HCEC 1CT (cell line): Measurements from ENCODE around the gene DYNC2I2.
"Not testable (repeated sequence)": the region's sequence is repeated elsewhere in the genome, so short reads cannot be mapped to it uniquely, and the experiment has no call there.

ENCODE experiments used
- DNase-seq: peaks from one replicate; pipeline ENCODE4 v3.0.0-alpha.2; 2017

The DYNC2I2 gene

DNA sequence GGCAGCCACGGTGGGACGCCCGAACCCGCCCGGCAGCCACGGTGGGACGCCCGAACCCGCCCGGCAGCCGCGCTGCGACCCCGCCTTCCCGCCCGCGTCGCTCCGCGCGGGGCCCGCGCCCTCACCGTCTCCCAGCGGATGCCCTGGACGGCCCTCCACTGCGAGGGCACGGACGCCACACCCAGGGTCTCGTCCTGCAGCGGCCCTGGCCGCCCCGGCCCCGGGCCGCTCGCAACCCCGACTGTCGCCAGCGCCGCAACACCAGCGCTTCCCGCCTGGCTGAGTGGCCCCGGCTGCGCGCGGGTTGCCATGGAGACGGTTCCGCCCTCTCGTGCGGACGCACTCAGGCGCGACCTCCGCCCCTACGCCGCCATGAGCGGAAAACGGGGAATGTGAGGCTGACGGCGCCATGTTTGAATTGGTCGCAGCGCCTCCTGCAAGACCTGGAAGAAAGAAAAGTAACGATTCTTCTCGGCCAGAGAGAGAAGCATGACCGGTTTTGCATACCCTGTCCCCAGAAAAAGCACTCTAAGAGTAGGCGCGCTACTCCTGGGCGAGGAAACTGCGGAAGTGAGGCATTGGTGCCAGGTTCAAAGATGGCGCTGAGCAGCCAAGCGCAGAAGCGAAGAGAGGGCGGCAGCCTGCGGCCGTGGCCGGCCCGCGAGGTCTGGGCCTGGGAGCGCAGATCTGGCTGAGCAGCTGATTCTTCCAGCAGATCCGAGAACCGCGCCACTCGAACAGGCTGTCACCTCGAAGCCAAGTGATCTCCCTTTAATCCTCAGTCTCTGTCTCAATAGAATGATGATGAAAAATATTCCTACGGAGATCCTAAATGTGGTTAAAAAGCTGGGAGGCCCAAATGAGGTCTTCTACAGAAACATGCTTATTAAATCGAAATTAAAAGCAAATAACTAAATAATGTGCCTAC is at the start of gene DYNC2I2:
DYNC2I2 (minus strand) TSS at position 432 of the 928 bp plus-strand sequence; CDS start at position 311, 121 bp downstream.
- peak; percentile 92 for DNase-seq

DNA sequence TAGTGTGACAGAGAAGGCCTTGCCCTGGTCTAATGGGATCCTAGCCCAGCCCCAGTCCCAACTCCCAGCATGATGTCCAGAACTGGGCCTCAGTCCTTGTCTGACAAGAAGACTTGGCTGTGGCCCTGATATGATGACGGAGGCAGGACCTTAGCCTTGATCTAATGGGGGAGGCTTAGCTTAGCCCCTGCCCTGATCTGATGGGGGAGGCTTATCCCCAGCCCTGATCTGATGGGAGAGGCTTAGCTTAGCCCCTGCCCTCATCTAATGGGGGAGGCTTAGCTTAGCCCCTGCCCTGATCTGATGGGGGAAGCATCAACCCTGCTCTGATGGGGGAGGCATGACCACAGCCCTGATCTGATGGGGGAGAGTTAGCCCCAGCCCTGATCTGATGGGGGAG is 49.4 kb upstream of the DYNC2I2 start:
- no peak for DNase-seq

DNA sequence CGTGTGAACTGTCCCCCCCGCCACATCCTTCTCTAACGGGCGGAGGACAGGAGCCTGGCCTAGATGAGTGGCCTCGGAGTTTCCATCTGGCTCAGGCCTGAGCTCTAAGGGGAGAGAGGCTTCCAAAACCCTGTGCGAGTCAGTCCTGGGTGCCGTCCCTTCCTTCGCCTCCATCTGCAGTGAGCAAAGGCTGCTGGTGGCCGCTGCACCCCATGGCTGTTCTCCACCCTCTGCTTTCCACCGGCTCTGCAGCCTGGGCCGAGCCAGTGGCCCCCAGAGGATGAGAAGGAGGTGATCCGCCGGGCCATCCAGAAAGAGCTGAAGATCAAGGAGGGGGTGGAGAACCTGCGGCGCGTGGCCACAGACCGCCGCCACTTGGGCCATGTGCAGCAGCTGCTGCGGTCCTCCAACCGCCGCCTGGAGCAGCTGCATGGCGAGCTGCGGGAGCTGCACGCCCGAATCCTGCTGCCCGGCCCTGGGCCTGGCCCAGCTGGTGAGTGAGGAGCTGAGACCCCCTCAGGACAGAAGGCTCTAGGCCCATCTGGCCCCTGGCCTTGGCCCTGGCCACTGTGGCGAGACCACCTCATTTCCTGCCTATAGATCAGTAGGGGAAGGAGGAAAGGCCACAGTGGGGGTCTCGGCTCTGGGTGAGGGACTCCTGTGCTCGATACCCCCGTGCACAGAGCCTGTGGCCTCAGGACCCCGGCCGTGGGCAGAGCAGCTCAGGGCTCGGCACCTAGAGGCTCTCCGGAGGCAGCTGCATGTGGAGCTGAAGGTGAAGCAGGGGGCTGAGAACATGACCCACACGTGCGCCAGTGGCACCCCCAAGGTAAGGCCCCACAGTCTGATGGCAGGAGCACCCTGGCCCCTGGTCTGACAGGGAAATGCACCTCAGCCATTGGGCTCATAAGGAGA is 48.7 kb upstream of the DYNC2I2 start:
- no peak for DNase-seq

DNA sequence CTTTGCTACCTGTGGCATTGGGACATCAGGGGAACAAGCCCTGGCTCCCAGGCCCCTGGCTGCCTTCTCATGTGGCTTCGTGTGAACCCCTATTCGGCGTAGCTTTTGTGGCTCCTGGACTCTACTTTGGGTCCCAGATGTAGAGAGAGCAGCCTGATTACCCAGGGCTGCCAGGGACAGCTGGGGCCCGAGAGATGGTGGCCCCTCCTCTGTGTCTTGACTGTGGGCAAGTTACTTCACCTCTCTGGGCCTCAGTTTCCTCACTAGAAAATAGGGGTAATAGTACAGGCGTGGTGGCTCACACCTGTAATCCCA is 47.7 kb upstream of the DYNC2I2 start:
- no peak for DNase-seq

DNA sequence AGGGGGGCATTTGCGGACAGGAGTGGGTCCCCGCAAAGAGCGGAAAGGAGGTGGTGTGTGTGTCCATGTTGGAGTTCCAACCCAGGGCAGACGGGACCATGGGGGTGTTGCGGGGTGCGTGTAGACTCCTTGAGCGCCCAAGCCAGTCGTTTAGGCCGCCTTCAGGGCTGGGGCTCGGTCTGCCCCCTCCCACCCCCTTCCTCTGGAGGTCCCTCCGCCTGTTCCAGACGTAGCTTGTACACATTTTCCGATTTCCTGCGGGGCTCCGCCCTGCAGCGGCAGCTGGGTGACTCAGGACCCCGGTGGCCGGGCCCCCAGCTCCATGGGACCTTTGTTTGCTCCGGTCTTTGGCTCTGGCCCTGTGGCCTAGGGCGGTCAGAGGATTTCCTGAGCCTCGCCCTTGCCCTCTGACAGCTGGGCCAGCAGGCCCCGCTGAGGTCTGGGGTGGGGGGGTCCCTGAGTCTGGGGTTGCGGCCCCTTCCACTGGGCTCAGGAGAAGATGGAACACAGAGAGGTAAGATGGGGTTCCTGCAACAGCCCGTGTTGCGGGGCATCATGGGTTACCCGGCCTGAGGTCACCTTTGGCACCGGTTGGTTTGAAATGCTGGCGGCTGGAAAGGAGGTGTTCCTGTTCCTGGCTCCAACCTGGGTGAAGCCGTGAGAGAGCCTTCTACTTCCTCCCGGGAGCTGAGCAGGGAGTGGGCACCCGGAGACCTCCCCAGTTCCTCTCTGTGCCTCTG is 47.1 kb upstream of the DYNC2I2 start:
- DNase-seq: no peak

DNA sequence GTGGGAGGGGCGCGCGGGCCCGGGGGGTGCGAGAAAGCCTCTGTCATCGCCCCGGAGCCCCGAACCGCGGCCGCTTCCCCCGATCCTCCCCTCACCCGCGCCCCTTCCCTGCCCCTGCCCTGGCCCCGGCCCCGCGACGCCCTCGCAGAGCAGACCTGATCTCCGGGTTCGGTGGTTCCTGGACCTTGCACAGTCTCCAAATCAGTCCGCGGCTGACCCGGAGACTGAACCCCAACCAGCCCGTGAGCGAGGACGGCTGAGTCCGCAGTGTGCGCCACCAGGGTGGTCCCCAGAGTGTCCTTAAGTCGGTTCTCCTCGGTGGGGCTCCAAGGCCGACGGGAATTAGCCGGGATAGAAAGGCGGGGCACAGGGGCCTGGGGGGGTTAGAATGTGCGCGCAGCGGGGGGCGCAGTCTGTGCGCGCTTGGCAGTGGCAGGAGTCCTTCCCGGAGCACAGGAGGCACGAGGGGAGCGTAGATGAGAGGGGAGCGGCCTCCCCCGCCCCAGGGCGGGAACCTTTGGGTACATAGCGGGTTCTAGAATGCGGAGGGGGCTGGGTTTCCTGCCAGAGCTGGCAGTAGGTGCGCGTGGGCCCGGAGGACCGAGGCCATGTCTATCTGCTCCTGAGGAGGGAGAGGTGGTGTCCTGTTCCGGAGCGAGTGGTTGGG is 46.4 kb upstream of the DYNC2I2 start:
- DNase-seq: no peak

DNA sequence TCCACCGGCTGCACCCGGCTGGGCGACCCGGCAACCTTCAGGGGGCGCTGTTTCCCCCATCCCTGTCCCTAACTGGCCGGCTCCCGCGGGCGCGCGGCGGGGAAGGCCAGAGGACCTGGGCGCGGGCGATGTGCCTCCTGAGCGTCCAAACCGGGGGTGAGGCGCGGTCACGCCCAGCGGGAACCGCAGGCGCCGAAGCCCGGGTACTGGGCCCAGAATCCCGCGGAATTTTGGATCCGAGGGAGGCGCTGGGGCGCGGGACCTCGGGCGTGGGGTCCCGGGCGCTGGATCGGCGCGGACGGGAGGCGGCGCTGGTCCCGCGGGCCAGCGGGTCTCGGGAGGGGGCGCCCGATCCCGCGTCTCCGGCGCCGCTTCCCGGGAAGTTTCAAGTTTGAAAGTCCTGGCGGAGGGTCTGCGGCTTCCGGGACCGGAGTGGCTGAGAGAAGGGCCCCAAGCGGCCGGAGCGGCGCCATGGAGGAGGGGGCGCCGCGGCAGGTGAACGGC is 45.9 kb upstream of the DYNC2I2 start, which contains the start of gene PKN3:
PKN3 (plus strand) TSS at position 59 of the 504 bp plus-strand sequence; CDS start at position 472, 413 bp downstream.
- peak; percentile 77 for DNase-seq

DNA sequence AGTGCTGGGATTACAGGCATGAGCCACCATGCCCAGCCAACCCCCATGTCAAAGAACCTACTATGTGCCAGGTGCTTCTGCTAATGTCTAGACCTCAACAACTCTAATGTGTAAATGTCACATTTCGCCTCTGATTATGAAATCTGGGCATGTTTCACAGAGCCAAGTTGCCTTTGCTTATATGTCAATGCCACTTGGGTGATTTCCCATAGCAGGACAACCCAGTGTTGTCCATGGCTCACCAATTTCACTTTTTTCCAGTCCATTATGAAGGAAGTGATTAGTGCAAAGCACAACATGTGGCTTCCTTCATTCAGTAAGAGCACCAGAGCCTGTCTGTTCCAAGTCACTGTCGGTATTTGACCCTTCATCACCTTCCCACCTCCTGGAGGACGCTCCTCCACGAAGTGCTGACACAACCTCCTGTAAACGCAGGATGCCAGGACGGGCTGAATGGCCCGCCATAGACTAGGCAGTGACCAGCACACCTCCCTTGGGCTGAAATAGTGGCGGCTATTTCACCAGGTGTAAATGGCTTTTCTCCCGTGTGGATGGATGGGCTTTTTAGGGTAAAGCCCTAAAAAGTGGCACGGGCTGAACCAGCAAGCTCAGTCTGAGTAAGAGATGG is 44.7 kb upstream of the DYNC2I2 start:
- no peak for DNase-seq

DNA sequence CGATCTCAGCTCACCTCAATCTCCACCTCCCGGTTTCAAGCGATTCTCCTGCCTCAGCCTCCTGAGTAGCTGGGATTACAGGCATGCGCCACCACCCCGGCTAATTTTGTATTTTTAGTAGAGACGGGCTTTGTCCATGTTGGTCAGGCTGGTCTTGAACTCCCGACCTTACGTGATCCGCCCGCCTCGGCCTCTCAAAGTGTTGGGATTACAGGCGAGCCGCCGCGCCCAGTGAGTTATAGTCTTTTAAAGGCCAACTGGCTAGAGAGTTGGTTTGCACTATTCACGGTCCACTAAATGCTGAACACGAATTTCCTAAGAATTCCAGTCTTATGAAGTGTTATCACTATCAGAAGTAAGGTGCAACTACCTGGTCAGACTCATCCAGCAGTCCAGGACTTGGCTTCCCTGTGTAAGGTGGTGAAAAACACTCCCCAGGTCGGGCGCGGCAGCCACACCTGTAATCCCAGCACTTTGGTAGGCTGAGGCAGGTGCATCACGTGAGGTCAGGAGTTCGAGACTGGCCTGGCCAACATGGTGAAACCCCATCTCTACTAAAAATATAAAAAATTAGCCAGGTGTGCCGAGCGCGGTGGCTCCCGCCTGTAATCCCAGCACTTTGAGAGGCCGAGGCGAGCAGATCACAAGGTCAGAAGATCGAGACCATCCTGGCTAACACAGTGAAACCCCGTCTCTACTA is 42.6 kb upstream of the DYNC2I2 start:
- not testable (repeated sequence) for DNase-seq

DNA sequence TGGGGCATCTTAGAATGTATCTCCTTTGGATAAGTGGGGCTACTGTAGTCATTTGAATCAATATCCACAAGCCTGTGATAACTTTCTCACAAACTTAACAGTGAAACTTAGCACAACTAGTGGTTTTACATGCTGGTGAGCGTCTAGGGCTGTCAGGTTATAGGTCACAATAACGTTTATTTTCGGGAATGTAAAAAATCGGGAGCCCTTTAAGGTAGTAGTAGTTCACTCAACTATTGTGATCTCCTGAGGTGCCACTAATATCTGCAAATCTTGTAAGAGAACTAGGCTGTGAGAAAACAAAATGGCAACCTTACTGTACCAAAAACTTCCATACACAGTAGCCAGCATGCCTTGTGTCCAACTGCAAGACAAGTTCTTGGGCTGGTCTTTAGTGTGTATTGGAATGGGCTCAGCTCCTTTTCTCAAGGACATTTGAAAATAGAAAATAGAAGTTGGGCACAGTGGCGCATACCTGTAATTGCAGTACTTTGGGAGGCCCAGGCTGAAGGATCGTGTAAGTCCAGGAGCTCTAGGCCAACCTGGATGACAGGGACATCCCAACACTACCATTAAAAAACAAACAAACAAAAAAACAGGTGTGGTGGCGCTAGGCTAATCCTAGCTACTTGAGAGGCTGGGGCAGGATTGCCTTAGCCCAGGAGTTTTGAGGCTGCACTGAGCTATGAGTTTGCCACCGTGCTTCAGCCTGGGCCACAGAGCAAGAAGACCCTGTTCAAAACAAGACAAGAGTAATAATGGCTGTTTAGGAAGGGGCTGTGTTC is 40.5 kb upstream of the DYNC2I2 start:
- DNase-seq: no peak

DNA sequence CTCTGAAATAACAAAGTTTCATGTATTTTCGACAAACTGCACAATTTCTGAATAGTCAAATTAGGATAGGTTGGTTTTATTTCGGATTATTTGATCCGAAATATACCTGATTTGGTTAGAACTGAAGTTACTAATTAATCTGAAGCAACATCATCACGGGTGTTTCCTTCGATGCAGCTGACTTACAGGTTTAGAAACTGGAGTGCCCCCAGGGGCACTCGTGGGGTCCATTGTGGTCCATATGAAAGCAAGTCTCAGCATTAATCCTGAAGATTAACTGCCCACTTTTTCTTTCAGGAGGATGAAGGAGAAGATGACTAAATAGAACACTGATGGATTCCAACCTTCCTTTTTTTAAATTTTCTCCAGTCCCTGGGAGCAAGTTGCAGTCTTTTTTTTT is 37.7 kb upstream of the DYNC2I2 start:
- no peak for DNase-seq

DNA sequence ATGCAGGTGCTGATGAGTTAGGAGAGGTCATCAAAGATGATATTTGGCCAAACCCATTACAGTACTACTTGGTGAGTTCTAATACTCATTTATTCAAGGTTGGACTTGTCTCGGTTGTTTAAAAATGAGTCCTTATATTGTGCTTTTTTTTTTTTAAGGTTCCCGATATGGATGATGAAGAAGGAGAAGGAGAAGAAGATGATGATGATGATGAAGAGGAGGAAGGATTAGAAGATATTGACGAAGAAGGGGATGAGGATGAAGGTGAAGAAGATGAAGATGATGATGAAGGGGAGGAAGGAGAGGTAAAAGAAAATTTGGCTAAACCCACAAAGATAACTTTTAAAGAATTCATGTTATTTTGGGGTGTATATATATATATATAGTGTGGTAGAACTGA is 37.1 kb upstream of the DYNC2I2 start:
- not testable (repeated sequence) for DNase-seq

DNA sequence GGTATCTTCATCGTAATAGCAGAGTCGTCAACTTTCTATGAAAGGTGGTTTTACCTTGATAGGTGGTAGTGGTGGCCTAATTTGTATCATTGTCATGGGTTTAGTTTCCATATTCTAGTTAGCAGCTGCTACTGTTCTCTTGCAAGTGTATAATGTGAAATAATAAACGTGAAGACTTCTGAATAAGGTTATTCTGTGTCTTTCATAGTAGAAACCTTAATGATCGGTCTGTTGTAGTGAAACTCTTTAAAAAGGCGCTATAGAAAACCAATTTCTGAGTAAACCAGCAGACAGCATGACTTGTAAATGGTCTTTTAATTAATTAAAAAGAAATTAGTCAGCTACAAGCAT is 34.0 kb upstream of the DYNC2I2 start:
- no peak for DNase-seq

DNA sequence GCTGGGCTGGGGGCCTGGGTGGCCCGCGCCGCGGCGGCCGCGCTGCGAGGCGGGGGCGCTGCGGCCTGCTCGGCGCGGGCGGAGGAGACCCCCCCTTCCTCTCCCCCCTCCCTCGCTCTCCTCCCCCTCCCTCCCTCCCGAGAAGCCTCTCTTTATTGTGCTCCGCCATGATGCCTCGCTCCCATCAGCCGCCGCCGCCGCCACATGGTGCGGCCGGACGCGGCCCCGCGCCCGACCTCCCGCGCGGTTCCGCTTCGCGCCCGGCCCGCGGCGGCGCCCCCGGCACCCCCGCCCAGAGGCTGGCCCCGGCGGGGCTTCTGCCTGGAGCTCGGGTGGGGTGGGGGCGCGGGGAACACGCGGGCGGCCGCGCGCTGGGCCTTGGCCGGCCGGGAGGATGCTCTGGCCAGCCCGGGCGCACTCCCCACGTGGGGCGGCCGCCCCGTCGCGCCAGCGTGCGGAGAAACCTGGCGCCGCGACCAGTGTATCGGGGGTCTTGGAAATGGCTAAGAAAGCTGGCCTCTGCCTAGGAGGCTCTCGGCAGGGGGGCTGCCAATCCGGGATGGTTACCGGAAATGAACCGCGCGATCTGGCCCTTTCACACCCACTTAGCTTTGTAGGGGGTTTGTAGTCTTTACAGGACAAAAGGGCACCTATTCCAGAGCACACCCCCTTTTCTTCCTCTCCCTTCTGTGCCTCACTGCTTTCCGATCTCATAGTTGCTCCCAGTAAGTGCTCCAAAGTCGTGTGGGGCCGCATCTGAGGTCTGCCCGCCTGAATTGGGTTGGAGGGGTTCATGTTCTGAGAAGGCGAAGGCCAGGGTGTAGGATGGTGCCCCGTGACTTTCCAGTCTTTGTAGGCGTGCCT is 33.4 kb upstream of the DYNC2I2 start:
- DNase-seq: peak; percentile 56

DNA sequence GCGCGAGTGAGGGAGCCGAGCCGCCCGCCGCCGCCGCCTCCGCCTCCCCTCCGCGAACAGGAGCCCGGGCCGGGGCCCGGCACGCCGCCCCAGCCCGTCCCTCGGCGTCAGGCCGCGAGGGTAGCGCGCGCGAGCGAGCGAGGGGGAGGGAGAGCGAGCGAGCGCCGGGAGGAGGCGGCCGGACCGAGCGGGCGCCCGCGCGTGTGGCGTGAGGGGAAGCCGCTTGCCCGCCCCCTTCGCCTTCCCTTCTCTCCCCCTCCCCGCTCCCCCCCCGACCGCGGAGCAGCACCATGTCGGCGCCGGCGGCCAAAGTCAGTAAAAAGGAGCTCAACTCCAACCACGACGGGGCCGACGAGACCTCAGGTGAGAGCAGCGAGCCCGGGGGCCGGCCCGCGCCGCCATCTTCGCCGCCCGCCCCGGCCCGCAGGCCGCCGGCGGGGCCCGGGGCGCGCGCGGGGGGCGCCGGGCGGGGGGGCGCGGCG is 32.7 kb upstream of the DYNC2I2 start:
- DNase-seq: peak; percentile 55

DNA sequence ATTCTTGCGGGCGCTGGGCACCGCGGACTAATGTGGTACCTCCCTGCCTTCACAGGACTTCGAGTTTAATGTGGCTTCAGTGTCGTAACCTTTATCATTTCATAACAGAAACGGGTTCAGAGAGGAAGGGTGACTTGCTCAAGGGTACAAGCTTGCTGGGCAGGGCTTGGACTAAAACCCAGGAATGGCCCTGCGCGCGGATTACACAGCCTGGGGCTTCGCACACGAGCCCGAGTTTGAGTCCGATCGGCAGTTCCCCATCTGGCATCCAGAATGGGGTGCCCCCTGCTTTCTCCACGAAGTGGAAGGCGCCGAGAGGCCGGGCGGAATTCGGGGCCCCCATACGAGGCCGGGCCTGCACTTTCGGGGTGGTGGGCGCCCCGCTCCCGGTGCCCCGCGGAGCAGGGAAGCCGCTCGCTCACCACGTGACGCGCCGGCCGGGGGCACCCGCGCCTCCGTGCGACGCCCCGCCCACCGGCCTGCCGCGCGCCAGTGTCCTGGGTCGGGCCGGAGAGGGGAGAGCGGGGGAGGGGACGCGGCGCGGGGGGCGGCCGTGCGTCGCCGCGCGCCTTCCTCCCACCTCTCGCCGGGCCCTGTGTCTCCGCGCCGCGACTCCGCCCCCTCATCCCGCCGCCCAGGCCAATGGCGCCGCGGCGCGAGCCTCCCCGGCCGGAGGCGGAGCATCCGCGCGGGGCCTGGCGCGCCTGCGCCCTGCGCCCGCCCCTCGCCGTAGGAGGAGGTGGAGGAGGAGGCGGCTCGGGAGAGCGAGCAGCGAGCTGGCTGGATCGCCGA is 32.0 kb upstream of the DYNC2I2 start, which contains the start of gene SET:
SET (plus strand) TSS at position 722 of the 792 bp plus-strand sequence. CDS start 361 bp downstream, outside the sequence.
- DNase-seq: peak; percentile 94

DNA sequence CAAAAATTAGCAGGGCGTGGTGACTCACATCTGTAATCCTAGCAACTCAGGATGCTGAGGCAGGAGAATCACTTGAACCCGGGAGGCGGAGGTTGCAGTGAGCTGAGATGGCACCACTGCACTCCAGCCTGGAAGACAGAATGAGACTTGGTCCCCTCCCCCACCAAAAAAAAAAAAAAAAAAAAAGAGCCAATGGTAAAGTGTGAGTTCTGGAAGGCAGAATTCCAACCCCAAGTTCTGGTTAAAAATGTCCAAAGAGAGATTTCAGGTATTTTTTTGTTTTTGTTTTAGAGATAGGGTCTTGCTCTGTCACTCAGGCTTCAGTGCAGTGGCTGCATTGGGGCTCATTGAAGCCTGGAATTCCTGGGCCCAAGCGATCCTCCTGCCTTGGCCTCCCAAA is 30.8 kb upstream of the DYNC2I2 start:
- DNase-seq: no peak
